PC-3 (cell line): ENCODE results near the gene CALM1.

Experiments
- EZH2 ChIP-seq: fragments of 300-600 bp; sonication (generic); IDR thresholded peaks from one replicate; pipeline ENCODE4 v1.6.1; 2017; ENCODE audit warnings: antibody characterized with exemption, mild to moderate bottlenecking, low read length; ENCODE audit not compliant: unreplicated experiment
- EZH2phosphoT487 ChIP-seq: fragments of 300-600 bp; sonication (generic); IDR thresholded peaks from 2 replicates; pipeline ENCODE4 v1.6.1; 2018; ENCODE audit warnings: mild to moderate bottlenecking, antibody characterized with exemption, low read length, borderline replicate concordance
- TF ChIP-seq, protein P1 (sequence below): fragments of 300-600 bp; sonication (generic); conservative IDR thresholded peaks from 2 replicates; pipeline ENCODE4 v1.5.1; 2017; ENCODE audit warnings: antibody characterized with exemption, low read depth, mild to moderate bottlenecking, low read length

DNA sequence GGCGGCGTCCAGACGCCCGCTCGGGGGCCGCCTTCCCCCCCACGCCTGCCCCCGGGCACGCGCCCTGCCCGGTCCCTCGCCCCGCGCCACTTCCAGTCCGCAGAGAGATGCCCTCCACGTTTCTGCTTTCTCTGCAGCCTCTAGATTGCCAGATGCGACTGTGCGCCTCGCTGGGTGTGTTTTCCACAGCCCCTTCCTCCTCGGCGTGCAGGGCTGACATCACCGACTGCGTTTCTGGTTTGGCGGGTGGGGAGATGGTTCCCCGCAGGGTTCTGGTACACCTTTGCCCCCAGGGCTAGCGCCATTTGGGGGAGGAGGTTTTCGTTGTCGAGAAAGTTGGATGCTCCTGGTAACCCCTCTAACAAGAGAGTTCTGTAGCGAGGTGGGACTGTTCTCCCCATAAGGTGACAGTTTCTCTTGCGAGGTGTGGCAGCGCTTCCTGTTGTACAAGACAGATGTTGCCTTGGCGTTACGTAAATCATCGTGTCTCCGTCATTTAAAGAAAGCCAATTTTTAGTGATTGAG lies 1.5 kb downstream of the CALM1 start:
- no peak for TF ChIP-seq EZH2
- TF ChIP-seq, protein P1, sequence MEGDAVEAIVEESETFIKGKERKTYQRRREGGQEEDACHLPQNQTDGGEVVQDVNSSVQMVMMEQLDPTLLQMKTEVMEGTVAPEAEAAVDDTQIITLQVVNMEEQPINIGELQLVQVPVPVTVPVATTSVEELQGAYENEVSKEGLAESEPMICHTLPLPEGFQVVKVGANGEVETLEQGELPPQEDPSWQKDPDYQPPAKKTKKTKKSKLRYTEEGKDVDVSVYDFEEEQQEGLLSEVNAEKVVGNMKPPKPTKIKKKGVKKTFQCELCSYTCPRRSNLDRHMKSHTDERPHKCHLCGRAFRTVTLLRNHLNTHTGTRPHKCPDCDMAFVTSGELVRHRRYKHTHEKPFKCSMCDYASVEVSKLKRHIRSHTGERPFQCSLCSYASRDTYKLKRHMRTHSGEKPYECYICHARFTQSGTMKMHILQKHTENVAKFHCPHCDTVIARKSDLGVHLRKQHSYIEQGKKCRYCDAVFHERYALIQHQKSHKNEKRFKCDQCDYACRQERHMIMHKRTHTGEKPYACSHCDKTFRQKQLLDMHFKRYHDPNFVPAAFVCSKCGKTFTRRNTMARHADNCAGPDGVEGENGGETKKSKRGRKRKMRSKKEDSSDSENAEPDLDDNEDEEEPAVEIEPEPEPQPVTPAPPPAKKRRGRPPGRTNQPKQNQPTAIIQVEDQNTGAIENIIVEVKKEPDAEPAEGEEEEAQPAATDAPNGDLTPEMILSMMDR, result no peak
- TF ChIP-seq EZH2phosphoT487, result no peak
